K562 (cell line): ENCODE measurements around the gene ABCA8.

ENCODE experiments used
- CTCF ChIP-seq, 3 experiments: IDR thresholded peaks in 2 of 3; conservative IDR thresholded peaks in 1 of 3; 2 replicates each; pipeline ENCODE4 v1.5.1; 2011 to 2012; ENCODE audit warnings: low read length in 3 of 3, mild to moderate bottlenecking in 3 of 3, control low read depth in 2 of 3, improper control_type of control experiment in 1 of 3, inconsistent platforms in 1 of 3, low read depth in 1 of 3, mixed read lengths in 1 of 3, moderate library complexity in 1 of 3; ENCODE audit not compliant: insufficient read depth in 2 of 3
- EP300 ChIP-seq: IDR thresholded peaks from 2 replicates; pipeline ENCODE4 v1.6.1; 2012; ENCODE audit warnings: low read length, improper control_type of control experiment
- TAF15 ChIP-seq: fragments of 200-400 bp; formaldehyde crosslinking; IDR thresholded peaks from 2 replicates; pipeline ENCODE4 v1.6.1; 2017; ENCODE audit warnings: mild to moderate bottlenecking, low read depth, low read length, moderate library complexity
- ZNF57 ChIP-seq: fragments of 450-650 bp; formaldehyde crosslinking; IDR thresholded peaks from 2 replicates; pipeline ENCODE4 v1.4.0; 2020; ENCODE audit warnings: mild to moderate bottlenecking, moderate library complexity
- ZNF592 ChIP-seq: fragments of 450-650 bp; IDR thresholded peaks from 2 replicates; pipeline ENCODE4 v1.6.1; 2017; ENCODE audit warnings: antibody characterized with exemption, mild to moderate bottlenecking
- ZNF785 ChIP-seq: fragments of 250-450 bp; sonication (Bioruptor Pico); IDR thresholded peaks from 2 replicates; pipeline ENCODE4 v1.4.0; 2020; ENCODE audit warnings: mild to moderate bottlenecking

- TF ChIP-seq TAF15: no peak
- TF ChIP-seq CTCF (IDR thresholded peaks at IDR 0.05 in 2 of 3, conservative IDR thresholded peaks at IDR 0.05 in 1 of 3; ENCODE audit: insufficient read depth in 2 of 3, low read depth in 1 of 3, low read length in 3 of 3): no peak
- TF ChIP-seq ZNF592: no peak
- TF ChIP-seq EP300: no peak
- no peak for TF ChIP-seq ZNF785 (CRISPR knock-in tag)
- no peak for TF ChIP-seq ZNF57 (CRISPR knock-in tag)
These were observed 124.0 kb downstream of the ABCA8 start for GRCh38 chr17:68831170-68831569.
